GM18507 (cell line): ENCODE measurements around the gene MUC5B.
"Not testable (repeated sequence)": the region's sequence is repeated elsewhere in the genome, so short reads cannot be mapped to it uniquely, and the experiment has no call there.

Experiments used
- DNase-seq: peaks from one replicate; pipeline ENCODE4 v3.0.0; 2011; ENCODE audit warnings: low read depth; ENCODE audit not compliant: insufficient read length; ENCODE audit errors: extremely low spot score
- FAIRE-seq: peaks from 2 replicates; lab custom pipeline; 2011; peaks lifted over from hg19 to GRCh38; lab: Jason Lieb, UNC

Gene MUC5B

GRCh38 chr11:1191786-1192470 lies 30.9 kb upstream of the MUC5B start:
- FAIRE-seq: peak; percentile 21
- not testable (repeated sequence) for DNase-seq

- FAIRE-seq (no peak), DNase-seq (no peak)
These were observed 30.0 kb upstream of the MUC5B start for GRCh38 chr11:1192741-1193325.

GRCh38 chr11:1193326-1194230 lies 29.3 kb upstream of the MUC5B start:
- FAIRE-seq (no peak), DNase-seq (no peak)

GRCh38 chr11:1194231-1194976 lies 28.5 kb upstream of the MUC5B start:
- DNase-seq (no peak), FAIRE-seq (no peak)

- no peak for FAIRE-seq
- DNase-seq: no peak
These were observed 27.7 kb upstream of the MUC5B start for GRCh38 chr11:1194977-1195681.

GRCh38 chr11:1195682-1196515 lies 27.0 kb upstream of the MUC5B start:
- no peak for DNase-seq
- FAIRE-seq: no peak

GRCh38 chr11:1196516-1197391 lies 26.1 kb upstream of the MUC5B start:
- FAIRE-seq (no peak), DNase-seq (no peak)

GRCh38 chr11:1197431-1197885 lies 25.4 kb upstream of the MUC5B start:
- FAIRE-seq (no peak), DNase-seq (no peak)

GRCh38 chr11:1197886-1198560 lies 24.8 kb upstream of the MUC5B start:
- DNase-seq (no peak), FAIRE-seq (no peak)

- FAIRE-seq (no peak), DNase-seq (no peak)
These were observed 24.2 kb upstream of the MUC5B start for GRCh38 chr11:1198561-1199240.

- FAIRE-seq (no peak), DNase-seq (no peak)
These were observed 23.6 kb upstream of the MUC5B start for GRCh38 chr11:1199241-1199750.

GRCh38 chr11:1199751-1200610 lies 22.9 kb upstream of the MUC5B start:
- FAIRE-seq: no peak
- DNase-seq: no peak

GRCh38 chr11:1200611-1201191 lies 22.2 kb upstream of the MUC5B start:
- DNase-seq (no peak), FAIRE-seq (no peak)

- FAIRE-seq (no peak), DNase-seq (no peak)
These were observed 21.3 kb upstream of the MUC5B start for GRCh38 chr11:1201395-1202153.
